ELR (cell line): ENCODE measurements around the gene KRTAP4-16.
"Not testable (repeated sequence)": the region's sequence is repeated elsewhere in the genome, so short reads cannot be mapped to it uniquely, and the experiment has no call there.

Experiments
- DNase-seq: peaks from one replicate; pipeline ENCODE4 v3.0.0-alpha.2; 2015; ENCODE audit warnings: low read depth

KRTAP4-16 gene

GRCh38 chr17:41119696-41120690, 18.0 kb upstream of the KRTAP4-16 start:
- DNase-seq: peak; percentile 93

GRCh38 chr17:41118721-41119120, 16.7 kb upstream of the KRTAP4-16 start:
- DNase-seq: peak; percentile 81

- DNase-seq: not testable (repeated sequence)
These were observed 15.9 kb upstream of the KRTAP4-16 start, which contains the start of gene KRTAP4-11 for GRCh38 chr17:41117846-41118386. KRTAP4-11 (minus strand) TSS chr17:41118373; CDS start chr17:41118315, 58 bp downstream.

- no peak for DNase-seq
These were observed 14.3 kb upstream of the KRTAP4-16 start for GRCh38 chr17:41116297-41116696.

GRCh38 chr17:41111151-41111885, 9.3 kb upstream of the KRTAP4-16 start:
- DNase-seq: peak; percentile 31

GRCh38 chr17:41108728-41109386, 6.8 kb upstream of the KRTAP4-16 start:
- not testable (repeated sequence) for DNase-seq

- DNase-seq: no peak
These were observed 6.0 kb upstream of the KRTAP4-16 start for GRCh38 chr17:41107941-41108450.

GRCh38 chr17:41105347-41105746, 3.3 kb upstream of the KRTAP4-16 start, which contains the start of gene KRTAP4-9:
KRTAP4-9 (plus strand) TSS chr17:41105389; CDS start chr17:41105389, 0 bp downstream.
- not testable (repeated sequence) for DNase-seq

- peak; percentile 85 for DNase-seq
These were observed 2.5 kb upstream of the KRTAP4-16 start for GRCh38 chr17:41104386-41105038.

- peak; percentile 71 for DNase-seq
These were observed 1.9 kb upstream of the KRTAP4-16 start for GRCh38 chr17:41103896-41104295.

GRCh38 chr17:41099682-41100480, 2.1 kb downstream of the KRTAP4-16 start:
- DNase-seq: peak; percentile 99

GRCh38 chr17:41098481-41098880, 3.5 kb downstream of the KRTAP4-16 start:
- peak; percentile 91 for DNase-seq

GRCh38 chr17:41098042-41098441, 4.0 kb downstream of the KRTAP4-16 start, which contains the start of gene KRTAP4-8:
KRTAP4-8 (minus strand) TSS chr17:41098142; CDS start chr17:41098084, 58 bp downstream.
- DNase-seq: peak; percentile 39

GRCh38 chr17:41096055-41096454, 6.0 kb downstream of the KRTAP4-16 start:
- DNase-seq: no peak

- not testable (repeated sequence) for DNase-seq
These were observed 13.2 kb downstream of the KRTAP4-16 start for GRCh38 chr17:41088760-41089352.

GRCh38 chr17:41084100-41084856, 17.7 kb downstream of the KRTAP4-16 start, which contains the start of gene KRTAP4-7:
KRTAP4-7 (plus strand) TSS chr17:41084150; CDS start chr17:41084207, 57 bp downstream.
- not testable (repeated sequence) for DNase-seq

GRCh38 chr17:41083427-41083826, 18.6 kb downstream of the KRTAP4-16 start:
- peak; percentile 92 for DNase-seq

GRCh38 chr17:41082626-41083025, 19.4 kb downstream of the KRTAP4-16 start:
- peak; percentile 93 for DNase-seq

- DNase-seq: no peak
These were observed 25.2 kb downstream of the KRTAP4-16 start for GRCh38 chr17:41076788-41077187.
